GM20000 (cell line): ENCODE data around the gene RAB14.

Experiments
- DNase-seq: peaks from one replicate; pipeline ENCODE4 v3.0.0; 2012; ENCODE audit warnings: low spot score
- TF ChIP-seq, protein P1 (sequence below): IDR thresholded peaks from 2 replicates; pipeline ENCODE4 v1.5.1; 2012; ENCODE audit warnings: mild to moderate bottlenecking, control low read depth; ENCODE audit errors: extremely low read depth, missing control alignments

The RAB14 gene

GRCh38 chr9:121230256-121230655, 28.6 kb upstream of the RAB14 start:
- TF ChIP-seq, protein P1, sequence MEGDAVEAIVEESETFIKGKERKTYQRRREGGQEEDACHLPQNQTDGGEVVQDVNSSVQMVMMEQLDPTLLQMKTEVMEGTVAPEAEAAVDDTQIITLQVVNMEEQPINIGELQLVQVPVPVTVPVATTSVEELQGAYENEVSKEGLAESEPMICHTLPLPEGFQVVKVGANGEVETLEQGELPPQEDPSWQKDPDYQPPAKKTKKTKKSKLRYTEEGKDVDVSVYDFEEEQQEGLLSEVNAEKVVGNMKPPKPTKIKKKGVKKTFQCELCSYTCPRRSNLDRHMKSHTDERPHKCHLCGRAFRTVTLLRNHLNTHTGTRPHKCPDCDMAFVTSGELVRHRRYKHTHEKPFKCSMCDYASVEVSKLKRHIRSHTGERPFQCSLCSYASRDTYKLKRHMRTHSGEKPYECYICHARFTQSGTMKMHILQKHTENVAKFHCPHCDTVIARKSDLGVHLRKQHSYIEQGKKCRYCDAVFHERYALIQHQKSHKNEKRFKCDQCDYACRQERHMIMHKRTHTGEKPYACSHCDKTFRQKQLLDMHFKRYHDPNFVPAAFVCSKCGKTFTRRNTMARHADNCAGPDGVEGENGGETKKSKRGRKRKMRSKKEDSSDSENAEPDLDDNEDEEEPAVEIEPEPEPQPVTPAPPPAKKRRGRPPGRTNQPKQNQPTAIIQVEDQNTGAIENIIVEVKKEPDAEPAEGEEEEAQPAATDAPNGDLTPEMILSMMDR = no peak
- no peak for DNase-seq

DNA sequence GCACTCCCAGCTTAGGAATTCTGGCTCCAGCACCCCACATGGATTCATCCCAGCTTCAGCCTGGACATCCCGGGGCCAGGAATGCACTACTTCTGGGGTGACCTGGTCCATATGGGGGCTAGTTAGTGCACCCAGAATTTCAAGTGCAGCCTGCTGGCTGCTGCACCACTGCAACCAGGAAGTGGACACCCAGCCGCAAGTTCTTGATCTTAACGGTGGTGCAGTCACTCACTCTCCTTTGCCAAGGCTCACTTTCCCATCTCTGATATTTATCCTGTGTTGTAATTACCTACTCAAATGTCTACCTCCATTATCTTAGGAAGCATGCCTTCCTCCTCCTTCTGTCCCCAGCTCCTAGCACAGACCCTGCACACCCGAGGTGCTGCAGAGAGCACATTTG, 26.2 kb upstream of the RAB14 start:
- TF ChIP-seq, protein P1 = no peak
- no peak for DNase-seq

DNA sequence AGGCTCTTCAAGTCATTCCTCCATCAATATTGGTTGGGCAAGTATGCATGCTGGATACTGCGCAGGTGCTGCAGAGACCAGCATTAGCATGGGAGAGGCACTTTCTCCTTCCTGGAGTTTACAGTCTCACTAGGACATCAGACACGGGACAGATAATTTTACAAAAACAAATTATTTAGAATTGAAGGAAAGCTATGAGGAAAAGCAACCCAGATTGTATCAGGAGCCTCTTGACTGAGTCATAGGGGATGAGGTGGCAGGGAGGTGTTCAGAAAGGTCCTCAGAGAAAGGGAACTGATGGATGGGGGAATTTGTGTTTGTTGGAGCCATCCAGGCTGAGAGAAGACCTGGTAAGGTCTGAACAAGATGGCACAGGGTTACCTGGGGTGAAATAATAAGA, 24.5 kb upstream of the RAB14 start:
- no peak for DNase-seq

DNA sequence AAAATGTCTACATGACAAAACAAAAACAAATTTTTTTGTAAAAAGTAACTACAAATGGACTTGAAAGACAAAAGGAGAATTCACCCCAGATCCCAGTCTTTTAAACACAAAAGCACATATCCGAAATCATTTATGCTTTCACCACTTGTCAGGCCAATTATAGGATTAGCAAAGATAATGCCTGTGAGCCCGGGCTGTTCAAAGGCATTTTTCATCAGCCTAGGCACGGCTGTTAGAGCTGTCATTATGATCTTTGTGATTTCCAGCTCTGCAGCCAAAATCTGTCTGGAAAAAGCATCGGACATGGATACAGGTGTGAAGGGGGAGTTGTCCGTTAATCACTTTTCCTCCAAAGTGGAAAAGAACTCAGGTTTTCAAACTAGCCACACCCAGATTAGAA, 23.6 kb upstream of the RAB14 start:
- TF ChIP-seq, protein P1 = no peak
- DNase-seq = no peak

More for the DNA sequence above, 24.5 kb upstream of the RAB14 start:
- TF ChIP-seq, protein P1 = no peak

DNA sequence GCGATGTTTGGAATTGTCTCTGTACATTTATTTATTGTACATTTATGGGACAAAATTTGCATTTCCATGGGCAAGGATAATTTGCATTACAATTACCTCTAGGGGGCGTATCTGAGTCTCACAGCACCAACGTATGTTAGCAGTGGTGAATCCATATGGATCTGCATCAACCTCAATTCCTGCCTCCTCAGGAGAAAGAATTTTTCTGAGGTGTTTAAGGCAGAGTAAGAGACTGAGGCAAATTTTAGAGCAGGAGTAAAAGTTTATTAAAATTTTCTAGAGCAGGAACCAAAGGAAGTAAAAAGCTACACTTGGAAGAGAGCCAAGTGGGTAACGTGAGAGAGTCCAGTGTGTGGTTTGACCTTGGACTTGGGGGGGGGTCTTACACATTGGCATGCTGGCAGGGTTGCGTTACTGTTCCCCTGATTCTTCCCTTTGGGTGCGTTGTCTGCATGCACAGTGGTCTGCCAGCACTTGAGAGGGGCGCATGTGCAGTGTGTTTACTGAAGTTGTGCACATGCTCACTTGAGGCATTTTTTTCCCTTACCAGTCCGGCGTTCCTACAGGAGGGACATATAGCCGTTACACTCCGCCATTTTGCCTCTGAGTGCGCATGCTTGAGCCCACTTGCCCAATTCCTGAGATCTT, 21.0 kb upstream of the RAB14 start:
- no peak for DNase-seq

GRCh38 chr9:121221664-121222055, 20.0 kb upstream of the RAB14 start:
- TF ChIP-seq, protein P1 = no peak
- DNase-seq = no peak

More for the DNA sequence above, 21.0 kb upstream of the RAB14 start:
- TF ChIP-seq, protein P1 = peak; percentile 8

DNA sequence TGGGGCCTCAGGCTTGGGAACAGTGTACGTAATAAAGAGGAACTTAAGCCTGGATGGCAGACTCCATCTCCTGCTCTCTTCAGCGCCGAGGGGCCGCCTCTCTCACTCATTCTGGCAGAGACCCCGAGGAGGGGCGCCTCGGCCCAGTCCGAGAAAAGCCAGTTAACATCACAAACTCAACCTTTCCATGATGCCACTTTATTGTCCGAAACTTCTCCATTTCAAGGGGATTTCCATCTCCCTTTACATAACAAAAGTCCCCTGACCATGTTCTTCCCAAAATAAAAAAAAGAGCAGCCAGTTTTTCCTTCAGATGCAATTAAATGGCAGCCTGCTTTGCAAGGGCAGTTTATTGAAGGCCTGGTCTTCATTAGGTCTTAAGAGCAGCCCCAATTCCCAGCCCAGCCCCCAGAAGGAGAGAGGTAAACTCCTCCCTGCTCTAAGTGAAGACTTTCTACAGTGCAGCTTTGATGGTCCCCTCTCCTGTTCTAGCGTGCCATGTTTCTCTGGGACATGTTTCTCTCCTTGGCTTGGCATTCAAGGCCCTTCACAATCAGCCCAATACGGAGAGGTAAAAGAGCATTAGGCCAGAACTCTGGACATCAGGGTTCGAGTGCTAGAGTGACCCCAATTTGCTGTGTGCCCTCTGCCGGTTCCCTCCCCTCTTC, 19.5 kb upstream of the RAB14 start:
- TF ChIP-seq, protein P1 = no peak
- DNase-seq = no peak
